GM12878 (cell line): ENCODE results near the gene C22orf15. TPM values are rescaled to one million over a fixed set of nuclear protein-coding genes. Genes with fewer than 3 reads are reported as not detected.

Experiments
- ATAC-seq: fragments of 200-7000 bp; cut with Tn5 transposase; 3 replicates; pipeline ENCODE4 v1.9.1; 2020; ENCODE audit warnings: mild to moderate bottlenecking, moderate library complexity
- BruUV-seq: library from RNA; stranded (reverse); fragments of 400-500 nt; replicated peaks from 2 replicates; lab custom pipeline; 2021; lab: Mats Ljungman, UMichigan
- CTCF ChIA-PET: fragments of 300-600 bp; sonication (Branson Sonifier 250); formaldehyde crosslinking; extraction: SDS; loops from one replicate; lab custom pipeline; 2021; ENCODE audit warnings: inconsistent platforms; lab: Yijun Ruan, JAX
- POLR2A ChIA-PET: fragments of 350-600 bp; formaldehyde crosslinking; extraction: SDS; loops from one replicate; lab custom pipeline; 2021; ENCODE audit warnings: inconsistent platforms; lab: Charles Lee
- RAD21 ChIA-PET: fragments of 300-600 bp; sonication (Branson Sonifier 250); formaldehyde crosslinking; loops from one replicate; lab custom pipeline; 2023; ENCODE audit warnings: antibody characterized with exemption; ENCODE audit not compliant: unreplicated experiment; lab: Charles Lee
- SMC1A ChIA-PET: fragments of 300-600 bp; sonication (Branson Sonifier 250); formaldehyde crosslinking; loops from one replicate; lab custom pipeline; 2023; ENCODE audit not compliant: unreplicated experiment, uncharacterized antibody; lab: Charles Lee
- DNase-seq: peaks from one replicate; pipeline ENCODE4 v3.0.0-alpha.2; 2011; ENCODE audit warnings: low read depth, low spot score
- FAIRE-seq: peaks from 3 replicates; lab custom pipeline; 2011; peaks lifted over from hg19 to GRCh38; lab: Jason Lieb, UNC
- H2AFZ ChIP-seq: 2 replicates; pipeline ENCODE4 v1.6.0; 2011; ENCODE audit warnings: low read depth, low read length, control low read depth; ENCODE audit not compliant: control insufficient read depth
- H3K27ac ChIP-seq: 2 replicates; pipeline ENCODE4 v1.5.1; 2011; ENCODE audit warnings: control low read depth; ENCODE audit not compliant: control insufficient read depth, insufficient read depth
- H3K27me3 ChIP-seq, 2 experiments: replicated peaks in 1 of 2; 2 replicates each; pipeline versions ENCODE4 v1.6.0 to v1.6.1; 2011; ENCODE audit warnings: low read length in 1 of 2; ENCODE audit not compliant: control insufficient read depth in 2 of 2, insufficient read depth in 2 of 2
- H3K36me3 ChIP-seq, 2 experiments: 2 replicates each; pipeline ENCODE4 v1.5.1; 2011; ENCODE audit warnings: low read length in 1 of 2; ENCODE audit not compliant: control insufficient read depth in 2 of 2, insufficient read depth in 2 of 2
- H3K4me1 ChIP-seq: 2 replicates; pipeline ENCODE4 v1.6.1; 2011; ENCODE audit warnings: mild to moderate bottlenecking, low read length, moderate library complexity, mixed read lengths; ENCODE audit not compliant: control insufficient read depth, insufficient read depth
- H3K4me2 ChIP-seq: 2 replicates; pipeline ENCODE4 v1.6.0; 2011; ENCODE audit warnings: control low read depth; ENCODE audit not compliant: control insufficient read depth, insufficient read depth
- H3K4me3 ChIP-seq: fragments of 200-600 bp; sonication (generic); 2 replicates; pipeline ENCODE4 v1.5.1; 2016
- H3K79me2 ChIP-seq: 2 replicates; pipeline ENCODE4 v1.6.0; 2011; ENCODE audit warnings: low read length; ENCODE audit not compliant: control insufficient read depth, insufficient read depth
- H3K9ac ChIP-seq: 2 replicates; pipeline ENCODE4 v1.8.0; 2011; ENCODE audit warnings: low read length, control low read depth, mixed read lengths; ENCODE audit not compliant: control insufficient read depth, insufficient read depth
- H3K9me3 ChIP-seq: replicated peaks from 3 replicates; pipeline ENCODE4 v1.5.1; 2011; ENCODE audit warnings: mild to moderate bottlenecking, low read length; ENCODE audit not compliant: control insufficient read depth, insufficient read depth
- H4K20me1 ChIP-seq: 2 replicates; pipeline ENCODE4 v1.6.0; 2011; ENCODE audit not compliant: control insufficient read depth, insufficient read depth
- CBX3 ChIP-seq: fragments of 200-600 bp; sonication (generic); IDR thresholded peaks from 2 replicates; pipeline ENCODE4 v1.6.1; 2016; ENCODE audit warnings: low read depth, borderline replicate concordance
- CREB1 ChIP-seq: IDR thresholded peaks from 2 replicates; pipeline ENCODE4 v1.6.1; 2012; ENCODE audit warnings: low read depth, mild to moderate bottlenecking, inconsistent platforms
- FOXK2 ChIP-seq: fragments of 450-650 bp; IDR thresholded peaks from 2 replicates; pipeline ENCODE4 v1.6.1; 2017; ENCODE audit warnings: mild to moderate bottlenecking, moderate library complexity
- HDAC6 ChIP-seq: fragments of 200-600 bp; sonication (generic); IDR thresholded peaks from one replicate; pipeline ENCODE4 v1.8.0; 2017; ENCODE audit warnings: antibody characterized with exemption; ENCODE audit not compliant: unreplicated experiment
- HDGF ChIP-seq: fragments of 450-650 bp; IDR thresholded peaks from 2 replicates; pipeline ENCODE4 v1.6.1; 2016; ENCODE audit warnings: antibody characterized with exemption
- KDM1A ChIP-seq: fragments of 200-600 bp; sonication (generic); IDR thresholded peaks from 2 replicates; pipeline ENCODE4 v1.6.1; 2016; ENCODE audit warnings: borderline replicate concordance
- KLF5 ChIP-seq: fragments of 450-650 bp; IDR thresholded peaks from 2 replicates; pipeline ENCODE4 v1.6.1; 2014; ENCODE audit warnings: mild to moderate bottlenecking; ENCODE audit not compliant: partially characterized antibody
- LARP7 ChIP-seq: fragments of 450-650 bp; IDR thresholded peaks from 2 replicates; pipeline ENCODE4 v1.6.1; 2017; ENCODE audit warnings: mild to moderate bottlenecking
- MTA3 ChIP-seq: IDR thresholded peaks from 2 replicates; pipeline ENCODE4 v1.6.1; 2012; ENCODE audit warnings: low read length, inconsistent platforms, borderline replicate concordance
- MXI1 ChIP-seq: fragments of 150-350 bp; IDR thresholded peaks from 2 replicates; pipeline ENCODE4 v1.6.1; 2011; ENCODE audit warnings: low read depth, mild to moderate bottlenecking, inconsistent platforms, low read length, improper control_type of control experiment
- NFIC ChIP-seq: IDR thresholded peaks from 2 replicates; pipeline ENCODE4 v1.6.1; 2012; ENCODE audit warnings: low read depth, mild to moderate bottlenecking, inconsistent platforms, low read length, moderate library complexity
- NR2C2 ChIP-seq: IDR thresholded peaks from 2 replicates; pipeline ENCODE4 v1.6.1; 2011; ENCODE audit warnings: borderline replicate concordance, low read depth; ENCODE audit not compliant: control insufficient read depth, insufficient read length
- PML ChIP-seq: IDR thresholded peaks from 2 replicates; pipeline ENCODE4 v1.6.1; 2012; ENCODE audit warnings: low read length, inconsistent platforms
- POLR2A ChIP-seq: IDR thresholded peaks from 2 replicates; pipeline ENCODE4 v1.6.1; 2011; ENCODE audit warnings: low read depth, mild to moderate bottlenecking, low read length
- SIN3A ChIP-seq: IDR thresholded peaks from 2 replicates; pipeline ENCODE4 v1.6.1; 2012; ENCODE audit warnings: low read depth, low read length, improper control_type of control experiment
- SMAD1 ChIP-seq: fragments of 450-650 bp; IDR thresholded peaks from 2 replicates; pipeline ENCODE4 v1.6.1; 2018; ENCODE audit warnings: mild to moderate bottlenecking, low read depth; ENCODE audit not compliant: partially characterized antibody
- SREBF2 ChIP-seq: IDR thresholded peaks from 2 replicates; pipeline ENCODE4 v1.6.1; 2012; ENCODE audit warnings: mild to moderate bottlenecking, low read length
- SUPT20H ChIP-seq: IDR thresholded peaks from 2 replicates; pipeline ENCODE4 v1.6.1; 2011; ENCODE audit warnings: low read depth, mild to moderate bottlenecking, low read length, moderate library complexity, borderline replicate concordance; ENCODE audit not compliant: control insufficient read depth
- TAF1 ChIP-seq: IDR thresholded peaks from 2 replicates; pipeline ENCODE4 v1.6.1; 2011; ENCODE audit warnings: mild to moderate bottlenecking, low read depth, low read length, borderline replicate concordance
- TCF12 ChIP-seq: IDR thresholded peaks from 2 replicates; pipeline ENCODE4 v1.6.1; 2011; ENCODE audit warnings: low read depth, mild to moderate bottlenecking, low read length
- ZNF384 ChIP-seq: IDR thresholded peaks from 2 replicates; pipeline ENCODE4 v1.6.1; 2012; ENCODE audit warnings: low read depth, mild to moderate bottlenecking, low read length, improper control_type of control experiment, borderline replicate concordance
- ZSCAN29 ChIP-seq: fragments of 450-650 bp; IDR thresholded peaks from 2 replicates; pipeline ENCODE4 v1.6.1; 2017; ENCODE audit warnings: mild to moderate bottlenecking, moderate library complexity
- WGBS: methylation state at CpG from one replicate; pipeline ENCODE4 v1.1.6; 2016; ENCODE audit warnings: low lambda C conversion rate; ENCODE audit not compliant: insufficient replicate concordance, insufficient coverage; ENCODE audit errors: missing lambda C conversion rate; 5-methylcytosine and 5-hydroxymethylcytosine counted together
- in situ Hi-C: fragments of 300-500 bp; cut with MboI; formaldehyde crosslinking; loops from 9 replicates; pipeline ENCODE4 v1.14.3; 2018; ENCODE audit warnings: mixed read lengths
- intact Hi-C: fragments of 100-400 bp; cut with micrococcal nuclease; formaldehyde crosslinking; loops from one replicate; pipeline ENCODE4 v1.14.2; 2022; ENCODE audit not compliant: unreplicated experiment
- polyA plus RNA-seq, 11 experiments: library from polyadenylated mRNA; depleted of rRNA in 4 of 11; unstranded in 6 of 11; stranded (reverse) in 5 of 11; fragments of >200 nt; fragmentation: Nextera tagmentation in 4 of 11; fragmentation: Illumina TruSeq in 1 of 11; extraction: Ambion mirVana in 4 of 11; extraction: Trizol in 1 of 11; gene quantifications; 1 replicate in 1 of 11; 2 replicates in 10 of 11; pipeline versions ENCODE4 v1.2.1 to v1.2.3, GENCODE V29; 2011 to 2016; ENCODE audit warnings: inconsistent platforms in 2 of 11, missing spikeins in 2 of 11, low read depth in 1 of 11
- total RNA-seq, 4 experiments: library from RNA; depleted of rRNA in 3 of 4; stranded (reverse); fragments of >200 nt in 3 of 4; fragmentation: Illumina TruSeq in 1 of 4; extraction: Trizol in 1 of 4; gene quantifications; 2 replicates each; pipeline versions ENCODE4 v1.2.1 to v1.2.3, GENCODE V29; 2013 to 2021
- TF ChIP-seq, protein P1 (sequence below): IDR thresholded peaks from 2 replicates; pipeline ENCODE4 v1.6.1; 2011; ENCODE audit warnings: low read depth, low read length, improper control_type of control experiment, borderline replicate concordance

Gene C22orf15
- total and polyA plus RNA-seq, 10 of the 15 experiments (the other 5 are each of a cell fraction or from before 2014, with no cell fraction given), result 0.05 to 0.47 (median 0.13) TPM; not detected in 3

DNA sequence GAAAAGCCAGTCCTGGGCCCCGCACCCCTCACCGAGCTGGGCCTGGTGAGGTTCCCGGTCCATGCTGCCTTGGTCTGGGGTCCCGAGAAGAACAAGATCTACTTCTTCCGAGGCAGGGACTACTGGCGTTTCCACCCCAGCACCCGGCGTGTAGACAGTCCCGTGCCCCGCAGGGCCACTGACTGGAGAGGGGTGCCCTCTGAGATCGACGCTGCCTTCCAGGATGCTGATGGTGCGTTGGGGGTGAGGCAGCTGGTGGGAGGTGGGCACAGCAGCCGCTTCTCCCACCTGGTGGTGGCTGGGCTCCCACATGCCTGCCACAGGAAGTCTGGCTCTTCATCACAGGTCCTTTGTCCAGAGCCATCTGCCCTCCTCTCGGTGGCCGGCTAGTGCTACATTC, 19.5 kb downstream of the C22orf15 start (continued):
- TF ChIP-seq HDGF (no peak), HDAC6 (no peak), CREB1 (no peak)

- in situ Hi-C loops, result no loop called here
- ChIA-PET RAD21 (no interaction called here), POLR2A (no interaction called here)
- Histone ChIP-seq H4K20me1 (0 out of 2 replicates have a peak, but pooled peaks cover under 1% of the 10 kb centered on the region), H3K4me1 (peaks cover 5% of the 10 kb centered on the region)
- no peak for ATAC-seq
- BruUV-seq, result no TSS peak
- TF ChIP-seq POLR2A (no peak), TCF12 (no peak), NFIC (no peak), MTA3 (no peak), ZSCAN29 (no peak), ZNF384 (no peak), KDM1A (no peak), CBX3 (no peak), SMAD1 (no peak), MXI1 (no peak), FOXK2 (no peak), PML (no peak), SIN3A (no peak), NR2C2 (no peak), SUPT20H (no peak), TAF1 (no peak), SREBF2 (no peak), LARP7 (no peak), KLF5 (no peak)
- TF ChIP-seq, protein P1, sequence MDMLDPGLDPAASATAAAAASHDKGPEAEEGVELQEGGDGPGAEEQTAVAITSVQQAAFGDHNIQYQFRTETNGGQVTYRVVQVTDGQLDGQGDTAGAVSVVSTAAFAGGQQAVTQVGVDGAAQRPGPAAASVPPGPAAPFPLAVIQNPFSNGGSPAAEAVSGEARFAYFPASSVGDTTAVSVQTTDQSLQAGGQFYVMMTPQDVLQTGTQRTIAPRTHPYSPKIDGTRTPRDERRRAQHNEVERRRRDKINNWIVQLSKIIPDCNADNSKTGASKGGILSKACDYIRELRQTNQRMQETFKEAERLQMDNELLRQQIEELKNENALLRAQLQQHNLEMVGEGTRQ, result no peak
- TF ChIP-seq, all 136 proteins: peak for 0
- H3K36me3 ChIP-seq, result no peaks in the 10 kb centered on the region
- FAIRE-seq (no peak), DNase-seq (no peak)
- 31% methylated on average over 1 of the region's 1 CpG for WGBS
- intact Hi-C loops, result no loop called here
- no peak overlapping the region for H3K4me2 ChIP-seq
- H2AFZ ChIP-seq, result no peak overlapping the region
- no peak overlapping the region for H3K4me3 ChIP-seq
- H3K79me2 ChIP-seq, result peaks cover 7% of the 10 kb centered on the region
- ChIA-PET SMC1A (no interaction called here), CTCF (no interaction called here)
- H3K9me3 ChIP-seq, result no peaks in the 10 kb centered on the region
- no peak overlapping the region for H3K9ac ChIP-seq
- H3K27me3 ChIP-seq, result peaks cover 0 to 2% of the 10 kb centered on the region in 2 experiments; a peak in 1 of 4 replicates
- no peak overlapping the region for H3K27ac ChIP-seq
Measured at GRCh38 chr22:23782703-23783102, 19.9 kb downstream of the C22orf15 start.
